HEK293 (cell line): ENCODE results near the gene RBCK1.

Experiments
- GLIS1 ChIP-seq: fragments of 450-650 bp; formaldehyde crosslinking; IDR thresholded peaks from 2 replicates; pipeline ENCODE4 v1.5.1; 2016; ENCODE audit warnings: missing biosample characterization, missing genetic modification characterization
- KLF10 ChIP-seq: fragments of 450-650 bp; IDR thresholded peaks from 2 replicates; pipeline ENCODE4 v1.5.1; 2018; ENCODE audit warnings: missing biosample characterization, mild to moderate bottlenecking, missing genetic modification characterization
- KLF7 ChIP-seq: fragments of 450-650 bp; formaldehyde crosslinking; IDR thresholded peaks from 2 replicates; pipeline ENCODE4 v1.5.1; 2016; ENCODE audit warnings: missing biosample characterization, missing genetic modification characterization, borderline replicate concordance
- SP2 ChIP-seq: fragments of 450-650 bp; formaldehyde crosslinking; IDR thresholded peaks from 2 replicates; pipeline ENCODE4 v1.5.1; 2016; ENCODE audit warnings: missing biosample characterization, missing genetic modification characterization
- SP3 ChIP-seq: fragments of 450-650 bp; formaldehyde crosslinking; IDR thresholded peaks from 2 replicates; pipeline ENCODE4 v1.5.1; 2016; ENCODE audit warnings: missing biosample characterization, missing genetic modification characterization
- ZNF132 ChIP-seq: fragments of 450-650 bp; formaldehyde crosslinking; IDR thresholded peaks from 2 replicates; pipeline ENCODE4 v1.5.1; 2017; ENCODE audit warnings: missing biosample characterization, missing genetic modification characterization, borderline replicate concordance
- ZNF2 ChIP-seq: fragments of 450-650 bp; formaldehyde crosslinking; IDR thresholded peaks from 2 replicates; pipeline ENCODE4 v1.5.1; 2016; ENCODE audit warnings: missing biosample characterization, missing genetic modification characterization
- ZNF324 ChIP-seq: fragments of 450-650 bp; formaldehyde crosslinking; IDR thresholded peaks from 2 replicates; pipeline ENCODE4 v1.5.1; 2016; ENCODE audit warnings: missing biosample characterization, missing genetic modification characterization
- ZNF404 ChIP-seq: fragments of 450-650 bp; formaldehyde crosslinking; IDR thresholded peaks from 2 replicates; pipeline ENCODE4 v1.5.1; 2017; ENCODE audit warnings: missing biosample characterization, missing genetic modification characterization
- ZNF501 ChIP-seq: fragments of 450-650 bp; formaldehyde crosslinking; IDR thresholded peaks from 2 replicates; pipeline ENCODE4 v1.5.1; 2016; ENCODE audit warnings: missing biosample characterization, missing genetic modification characterization
- ZNF561 ChIP-seq: fragments of 450-650 bp; IDR thresholded peaks from 2 replicates; pipeline ENCODE4 v1.5.1; 2018; ENCODE audit warnings: missing biosample characterization, missing genetic modification characterization, borderline replicate concordance
- ZNF600 ChIP-seq: fragments of 450-650 bp; formaldehyde crosslinking; IDR thresholded peaks from 2 replicates; pipeline ENCODE4 v1.5.1; 2016; ENCODE audit warnings: missing biosample characterization, missing genetic modification characterization
- ZNF610 ChIP-seq: fragments of 450-650 bp; formaldehyde crosslinking; IDR thresholded peaks from 2 replicates; pipeline ENCODE4 v1.5.1; 2016; ENCODE audit warnings: missing biosample characterization, missing genetic modification characterization, borderline replicate concordance
- ZNF626 ChIP-seq: fragments of 450-650 bp; sonication (Bioruptor Pico); formaldehyde crosslinking; IDR thresholded peaks from 2 replicates; pipeline ENCODE4 v1.5.1; 2018; ENCODE audit warnings: missing biosample characterization, missing genetic modification characterization, inconsistent platforms
- ZNF777 ChIP-seq: fragments of 450-650 bp; formaldehyde crosslinking; IDR thresholded peaks from 2 replicates; pipeline ENCODE4 v1.5.1; 2017; ENCODE audit warnings: missing biosample characterization, missing genetic modification characterization, borderline replicate concordance
- ZNF791 ChIP-seq: fragments of 450-650 bp; formaldehyde crosslinking; IDR thresholded peaks from 2 replicates; pipeline ENCODE4 v1.5.1; 2016; ENCODE audit warnings: missing biosample characterization, missing genetic modification characterization
- TF ChIP-seq, protein P1 (sequence below): fragments of 450-650 bp; formaldehyde crosslinking; IDR thresholded peaks from 2 replicates; pipeline ENCODE4 v1.5.1; 2016; ENCODE audit warnings: missing biosample characterization, missing genetic modification characterization
- TF ChIP-seq, protein P2 (sequence below): fragments of 450-650 bp; formaldehyde crosslinking; IDR thresholded peaks from 2 replicates; pipeline ENCODE4 v1.5.1; 2016; ENCODE audit warnings: missing biosample characterization, missing genetic modification characterization
- TF ChIP-seq, protein P3 (sequence below): fragments of 450-650 bp; formaldehyde crosslinking; conservative IDR thresholded peaks from 2 replicates; pipeline ENCODE4 v1.5.1; 2016; ENCODE audit warnings: low read depth, missing biosample characterization, missing genetic modification characterization
- TF ChIP-seq, protein P4 (sequence below): IDR thresholded peaks from 2 replicates; pipeline ENCODE4 v1.6.1; 2011; ENCODE audit warnings: mild to moderate bottlenecking, low read depth, low read length, borderline replicate concordance
- TF ChIP-seq, protein P5 (sequence below): fragments of 450-650 bp; formaldehyde crosslinking; IDR thresholded peaks from 2 replicates; pipeline ENCODE4 v1.5.1; 2016; ENCODE audit warnings: missing biosample characterization, missing genetic modification characterization, low read depth

Gene RBCK1

DNA sequence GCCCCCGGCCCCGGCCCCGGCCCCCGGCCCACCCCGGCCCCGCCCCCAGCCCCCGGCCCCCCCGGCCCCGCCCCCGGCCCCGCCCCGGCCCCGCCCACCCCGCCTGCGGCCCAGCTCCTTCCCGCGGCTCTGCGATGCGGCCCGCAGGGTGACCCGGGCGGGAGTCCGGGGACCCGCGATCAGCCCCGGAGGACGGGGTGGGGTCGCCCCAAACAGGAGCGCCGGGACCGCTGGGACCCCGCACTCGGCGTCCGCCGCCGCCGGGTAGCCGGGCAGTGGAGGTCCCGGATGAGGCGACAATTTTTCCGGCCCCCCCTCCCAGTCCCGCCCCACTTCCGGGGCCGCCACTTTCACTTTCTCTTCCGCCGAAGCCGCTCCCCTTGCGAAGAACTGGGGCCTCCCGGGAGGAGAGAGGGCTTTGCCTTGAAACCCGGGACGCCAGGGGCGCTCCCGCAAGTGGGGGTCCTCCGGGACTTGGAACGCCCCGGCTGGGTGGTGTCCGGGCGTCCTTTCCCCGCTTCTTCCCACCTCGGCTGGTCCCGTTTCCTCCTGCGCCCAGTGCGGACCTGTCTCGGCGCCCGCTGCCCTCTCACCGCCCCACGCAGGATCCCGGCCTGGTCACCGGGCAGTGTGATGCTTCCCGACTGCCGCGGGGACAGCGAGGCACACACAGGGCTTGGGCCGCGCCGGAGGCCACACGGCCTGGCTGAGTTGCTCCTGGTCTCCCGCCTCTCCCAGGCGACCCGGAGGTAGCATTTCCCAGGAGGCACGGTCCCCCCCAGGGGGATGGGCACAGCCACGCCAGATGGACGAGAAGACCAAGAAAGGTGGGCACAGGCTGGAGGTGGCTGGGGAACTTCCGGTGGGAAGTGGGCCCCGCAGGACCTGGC, at the start of gene RBCK1 (continued):
- TF ChIP-seq, protein P1, sequence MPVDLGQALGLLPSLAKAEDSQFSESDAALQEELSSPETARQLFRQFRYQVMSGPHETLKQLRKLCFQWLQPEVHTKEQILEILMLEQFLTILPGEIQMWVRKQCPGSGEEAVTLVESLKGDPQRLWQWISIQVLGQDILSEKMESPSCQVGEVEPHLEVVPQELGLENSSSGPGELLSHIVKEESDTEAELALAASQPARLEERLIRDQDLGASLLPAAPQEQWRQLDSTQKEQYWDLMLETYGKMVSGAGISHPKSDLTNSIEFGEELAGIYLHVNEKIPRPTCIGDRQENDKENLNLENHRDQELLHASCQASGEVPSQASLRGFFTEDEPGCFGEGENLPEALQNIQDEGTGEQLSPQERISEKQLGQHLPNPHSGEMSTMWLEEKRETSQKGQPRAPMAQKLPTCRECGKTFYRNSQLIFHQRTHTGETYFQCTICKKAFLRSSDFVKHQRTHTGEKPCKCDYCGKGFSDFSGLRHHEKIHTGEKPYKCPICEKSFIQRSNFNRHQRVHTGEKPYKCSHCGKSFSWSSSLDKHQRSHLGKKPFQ (tag by site-specific recombination): 0 out of 2 replicates have a peak, but pooled peaks have one; percentile 55
- TF ChIP-seq ZNF561 (peak; percentile 42; the same call in 1 of the 2 replicates), KLF7 (peak; percentile 18; the same call in 1 of the 2 replicates), SP3 (peak; percentile 85), ZNF501 (tag by site-specific recombination) (no peak), ZNF600 (tag by site-specific recombination) (peak; percentile 62; the same call in 1 of the 2 replicates), KLF10 (tag by site-specific recombination) (peak; percentile 99), ZNF791 (tag by site-specific recombination) (no peak), ZNF626 (tag by site-specific recombination) (no peak), ZNF324 (tag by site-specific recombination) (no peak), ZNF610 (tag by site-specific recombination) (peak; percentile 76), ZNF404 (tag by site-specific recombination) (no peak), ZNF2 (tag by site-specific recombination) (0 out of 2 replicates have a peak, but pooled peaks have one; percentile 32), GLIS1 (tag by site-specific recombination) (peak; percentile 36; the same call in 1 of the 2 replicates), SP2 (tag by site-specific recombination) (peak; percentile 56), ZNF777 (tag by site-specific recombination) (no peak), ZNF132 (tag by site-specific recombination) (no peak)
- TF ChIP-seq, protein P2, sequence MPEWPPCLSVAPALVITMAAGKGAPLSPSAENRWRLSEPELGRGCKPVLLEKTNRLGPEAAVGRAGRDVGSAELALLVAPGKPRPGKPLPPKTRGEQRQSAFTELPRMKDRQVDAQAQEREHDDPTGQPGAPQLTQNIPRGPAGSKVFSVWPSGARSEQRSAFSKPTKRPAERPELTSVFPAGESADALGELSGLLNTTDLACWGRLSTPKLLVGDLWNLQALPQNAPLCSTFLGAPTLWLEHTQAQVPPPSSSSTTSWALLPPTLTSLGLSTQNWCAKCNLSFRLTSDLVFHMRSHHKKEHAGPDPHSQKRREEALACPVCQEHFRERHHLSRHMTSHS (tag by site-specific recombination): no peak
- TF ChIP-seq, protein P3, sequence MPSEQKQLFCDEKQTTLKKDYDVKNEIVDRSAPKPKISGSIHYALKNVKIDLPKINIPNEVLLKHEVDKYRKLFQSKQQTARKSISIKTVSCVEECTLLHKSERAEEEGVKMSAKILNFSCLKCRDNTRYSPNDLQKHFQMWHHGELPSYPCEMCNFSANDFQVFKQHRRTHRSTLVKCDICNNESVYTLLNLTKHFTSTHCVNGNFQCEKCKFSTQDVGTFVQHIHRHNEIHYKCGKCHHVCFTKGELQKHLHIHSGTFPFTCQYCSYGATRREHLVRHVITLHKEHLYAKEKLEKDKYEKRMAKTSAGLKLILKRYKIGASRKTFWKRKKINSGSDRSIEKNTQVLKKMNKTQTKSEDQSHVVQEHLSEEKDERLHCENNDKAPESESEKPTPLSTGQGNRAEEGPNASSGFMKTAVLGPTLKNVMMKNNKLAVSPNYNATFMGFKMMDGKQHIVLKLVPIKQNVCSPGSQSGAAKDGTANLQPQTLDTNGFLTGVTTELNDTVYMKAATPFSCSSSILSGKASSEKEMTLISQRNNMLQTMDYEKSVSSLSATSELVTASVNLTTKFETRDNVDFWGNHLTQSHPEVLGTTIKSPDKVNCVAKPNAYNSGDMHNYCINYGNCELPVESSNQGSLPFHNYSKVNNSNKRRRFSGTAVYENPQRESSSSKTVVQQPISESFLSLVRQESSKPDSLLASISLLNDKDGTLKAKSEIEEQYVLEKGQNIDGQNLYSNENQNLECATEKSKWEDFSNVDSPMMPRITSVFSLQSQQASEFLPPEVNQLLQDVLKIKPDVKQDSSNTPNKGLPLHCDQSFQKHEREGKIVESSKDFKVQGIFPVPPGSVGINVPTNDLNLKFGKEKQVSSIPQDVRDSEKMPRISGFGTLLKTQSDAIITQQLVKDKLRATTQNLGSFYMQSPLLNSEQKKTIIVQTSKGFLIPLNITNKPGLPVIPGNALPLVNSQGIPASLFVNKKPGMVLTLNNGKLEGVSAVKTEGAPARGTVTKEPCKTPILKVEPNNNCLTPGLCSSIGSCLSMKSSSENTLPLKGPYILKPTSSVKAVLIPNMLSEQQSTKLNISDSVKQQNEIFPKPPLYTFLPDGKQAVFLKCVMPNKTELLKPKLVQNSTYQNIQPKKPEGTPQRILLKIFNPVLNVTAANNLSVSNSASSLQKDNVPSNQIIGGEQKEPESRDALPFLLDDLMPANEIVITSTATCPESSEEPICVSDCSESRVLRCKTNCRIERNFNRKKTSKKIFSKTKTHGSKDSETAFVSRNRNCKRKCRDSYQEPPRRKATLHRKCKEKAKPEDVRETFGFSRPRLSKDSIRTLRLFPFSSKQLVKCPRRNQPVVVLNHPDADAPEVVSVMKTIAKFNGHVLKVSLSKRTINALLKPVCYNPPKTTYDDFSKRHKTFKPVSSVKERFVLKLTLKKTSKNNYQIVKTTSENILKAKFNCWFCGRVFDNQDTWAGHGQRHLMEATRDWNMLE (tag by site-specific recombination): no peak
- TF ChIP-seq, protein P4, sequence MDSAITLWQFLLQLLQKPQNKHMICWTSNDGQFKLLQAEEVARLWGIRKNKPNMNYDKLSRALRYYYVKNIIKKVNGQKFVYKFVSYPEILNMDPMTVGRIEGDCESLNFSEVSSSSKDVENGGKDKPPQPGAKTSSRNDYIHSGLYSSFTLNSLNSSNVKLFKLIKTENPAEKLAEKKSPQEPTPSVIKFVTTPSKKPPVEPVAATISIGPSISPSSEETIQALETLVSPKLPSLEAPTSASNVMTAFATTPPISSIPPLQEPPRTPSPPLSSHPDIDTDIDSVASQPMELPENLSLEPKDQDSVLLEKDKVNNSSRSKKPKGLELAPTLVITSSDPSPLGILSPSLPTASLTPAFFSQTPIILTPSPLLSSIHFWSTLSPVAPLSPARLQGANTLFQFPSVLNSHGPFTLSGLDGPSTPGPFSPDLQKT: peak; percentile 60; the same call in 1 of the 2 replicates
- TF ChIP-seq, protein P5, sequence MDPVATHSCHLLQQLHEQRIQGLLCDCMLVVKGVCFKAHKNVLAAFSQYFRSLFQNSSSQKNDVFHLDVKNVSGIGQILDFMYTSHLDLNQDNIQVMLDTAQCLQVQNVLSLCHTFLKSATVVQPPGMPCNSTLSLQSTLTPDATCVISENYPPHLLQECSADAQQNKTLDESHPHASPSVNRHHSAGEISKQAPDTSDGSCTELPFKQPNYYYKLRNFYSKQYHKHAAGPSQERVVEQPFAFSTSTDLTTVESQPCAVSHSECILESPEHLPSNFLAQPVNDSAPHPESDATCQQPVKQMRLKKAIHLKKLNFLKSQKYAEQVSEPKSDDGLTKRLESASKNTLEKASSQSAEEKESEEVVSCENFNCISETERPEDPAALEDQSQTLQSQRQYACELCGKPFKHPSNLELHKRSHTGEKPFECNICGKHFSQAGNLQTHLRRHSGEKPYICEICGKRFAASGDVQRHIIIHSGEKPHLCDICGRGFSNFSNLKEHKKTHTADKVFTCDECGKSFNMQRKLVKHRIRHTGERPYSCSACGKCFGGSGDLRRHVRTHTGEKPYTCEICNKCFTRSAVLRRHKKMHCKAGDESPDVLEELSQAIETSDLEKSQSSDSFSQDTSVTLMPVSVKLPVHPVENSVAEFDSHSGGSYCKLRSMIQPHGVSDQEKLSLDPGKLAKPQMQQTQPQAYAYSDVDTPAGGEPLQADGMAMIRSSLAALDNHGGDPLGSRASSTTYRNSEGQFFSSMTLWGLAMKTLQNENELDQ (tag by site-specific recombination): no peak
